K562 (cell line): Measurements from ENCODE around the gene RNPEP. TPM values are rescaled to one million over a fixed set of nuclear protein-coding genes. Genes with fewer than 3 reads are reported as not detected.
A peak's percentile ranks its signal among the peaks of the same experiment; 100 is the strongest.

Source experiments
- CTCF ChIP-seq, 3 experiments: IDR thresholded peaks in 2 of 3; conservative IDR thresholded peaks in 1 of 3; 2 replicates each; pipeline ENCODE4 v1.5.1; 2011 to 2012; ENCODE audit warnings: low read length in 3 of 3, mild to moderate bottlenecking in 3 of 3, control low read depth in 2 of 3, improper control_type of control experiment in 1 of 3, inconsistent platforms in 1 of 3, low read depth in 1 of 3, mixed read lengths in 1 of 3, moderate library complexity in 1 of 3; ENCODE audit not compliant: insufficient read depth in 2 of 3
- FOXA3 ChIP-seq, 2 experiments: fragments of 450-650 bp in 1 of 2; sonication (generic) in 1 of 2; formaldehyde crosslinking; IDR thresholded peaks in 1 of 2; conservative IDR thresholded peaks in 1 of 2; 2 replicates each; pipeline versions ENCODE4 v1.4.0 to v1.8.0; 2020 to 2022; ENCODE audit warnings: mild to moderate bottlenecking in 2 of 2, missing genetic modification reagents in 1 of 2
- ID3 ChIP-seq, 2 experiments: fragments of 250-450 bp in 1 of 2; fragments of 450-650 bp in 1 of 2; sonication (Bioruptor Pico) in 1 of 2; IDR thresholded peaks; 2 replicates each; pipeline versions ENCODE4 v1.6.1 to v1.8.0; 2016 to 2021; ENCODE audit warnings: mild to moderate bottlenecking in 2 of 2, moderate library complexity in 2 of 2, missing compliant biosample characterization in 1 of 2, missing genetic modification characterization in 1 of 2
- MGA ChIP-seq: fragments of 450-650 bp; IDR thresholded peaks from 2 replicates; pipeline ENCODE4 v1.6.1; 2016; ENCODE audit warnings: mild to moderate bottlenecking, moderate library complexity
- RAD21 ChIP-seq, 2 experiments: fragments of 250-450 bp in 1 of 2; fragments of 450-650 bp in 1 of 2; sonication (Bioruptor Pico) in 1 of 2; formaldehyde crosslinking in 1 of 2; IDR thresholded peaks in 1 of 2; conservative IDR thresholded peaks in 1 of 2; 2 replicates each; pipeline versions ENCODE4 v1.4.0 to v1.8.0; 2020 to 2022; ENCODE audit warnings: mild to moderate bottlenecking in 2 of 2, moderate library complexity in 1 of 2
- SETDB1 ChIP-seq: IDR thresholded peaks from one replicate; pipeline ENCODE4 v1.6.1; 2012; ENCODE audit warnings: low read length, control low read depth, inconsistent platforms
- SMC3 ChIP-seq: conservative IDR thresholded peaks from 2 replicates; pipeline ENCODE4 v1.6.1; 2011; ENCODE audit warnings: low read depth, low read length, improper control_type of control experiment; ENCODE audit not compliant: insufficient read depth
- TEAD4 ChIP-seq, 2 experiments: sonication (generic) in 1 of 2; formaldehyde crosslinking in 1 of 2; IDR thresholded peaks; 2 replicates each; pipeline versions ENCODE4 v1.6.1 to v1.8.0; 2012 to 2022; ENCODE audit warnings: borderline replicate concordance in 1 of 2, inconsistent platforms in 1 of 2, low read length in 1 of 2, mild to moderate bottlenecking in 1 of 2, missing genetic modification reagents in 1 of 2
- polyA plus RNA-seq, 8 experiments: library from polyadenylated mRNA; depleted of rRNA in 4 of 8; stranded (reverse) in 5 of 8; unstranded in 3 of 8; fragments of >200 nt; fragmentation: Nextera tagmentation in 2 of 8; fragmentation: Illumina TruSeq in 1 of 8; extraction: Ambion mirVana in 2 of 8; extraction: Trizol in 1 of 8; gene quantifications; 2 replicates each; pipeline versions ENCODE4 v1.2.1 to v1.2.3, GENCODE V29; 2011 to 2014; ENCODE audit warnings: inconsistent platforms in 1 of 8, missing spikeins in 1 of 8
- total RNA-seq, 7 experiments: library from RNA; depleted of rRNA in 6 of 7; stranded (reverse); fragments of >200 nt in 6 of 7; fragmentation: Illumina TruSeq in 2 of 7; extraction: Trizol in 2 of 7; gene quantifications; 2 replicates each; pipeline versions ENCODE4 v1.2.1 to v1.2.3, GENCODE V29; 2011 to 2021; ENCODE audit warnings: low replicate concordance in 1 of 7
- TF ChIP-seq, protein P1 (sequence below): fragments of 450-650 bp; formaldehyde crosslinking; IDR thresholded peaks from 2 replicates; pipeline ENCODE4 v1.4.0; 2020; ENCODE audit warnings: mild to moderate bottlenecking, moderate library complexity

Gene RNPEP
- total and polyA plus RNA-seq, 9 of the 15 experiments (the other 6 are each of a cell fraction or from before 2014, with no cell fraction given) = 27.5 to 131 (median 63.4) TPM

GRCh38 chr1:202005958-202006357 lies 23.5 kb downstream of the RNPEP start (continued):
- TF ChIP-seq MGA = no peak
- peak; percentile 46; the same call in 1 of the 2 replicates for TF ChIP-seq SMC3
- peak; percentile 46 to 60 (median 47); a peak in 4 of 6 replicates for TF ChIP-seq CTCF (IDR thresholded peaks at IDR 0.05 in 2 of 3, conservative IDR thresholded peaks at IDR 0.05 in 1 of 3; ENCODE audit: insufficient read depth in 2 of 3, low read depth in 1 of 3, low read length in 3 of 3)
- no peak for TF ChIP-seq ID3 (CRISPR knock-in tag; IDR thresholded peaks at IDR 0.05)
- 0 out of 2 replicates have a peak, but pooled peaks have one; percentile 37 for TF ChIP-seq ID3 (tag; IDR thresholded peaks at IDR 0.05)
- 0 out of 4 replicates have a peak, but pooled peaks of 1 of the 2 experiments have one; percentile 20 for TF ChIP-seq FOXA3 (CRISPR knock-in tag; conservative IDR thresholded peaks at IDR 0.05 in 1 of 2, IDR thresholded peaks at IDR 0.05 in 1 of 2)
- TF ChIP-seq RAD21 (CRISPR knock-in tag; conservative IDR thresholded peaks at IDR 0.05 in 1 of 2, IDR thresholded peaks at IDR 0.05 in 1 of 2) = peak; percentile 23 to 57; a peak in 3 of 4 replicates
- TF ChIP-seq TEAD4 (IDR thresholded peaks at IDR 0.05; ENCODE audit: low read length) = peak; percentile 64; the same call in 1 of the 2 replicates
- no peak for TF ChIP-seq TEAD4 (CRISPR knock-in tag; IDR thresholded peaks at IDR 0.05; ENCODE audit: borderline replicate concordance)
- TF ChIP-seq, protein P1, sequence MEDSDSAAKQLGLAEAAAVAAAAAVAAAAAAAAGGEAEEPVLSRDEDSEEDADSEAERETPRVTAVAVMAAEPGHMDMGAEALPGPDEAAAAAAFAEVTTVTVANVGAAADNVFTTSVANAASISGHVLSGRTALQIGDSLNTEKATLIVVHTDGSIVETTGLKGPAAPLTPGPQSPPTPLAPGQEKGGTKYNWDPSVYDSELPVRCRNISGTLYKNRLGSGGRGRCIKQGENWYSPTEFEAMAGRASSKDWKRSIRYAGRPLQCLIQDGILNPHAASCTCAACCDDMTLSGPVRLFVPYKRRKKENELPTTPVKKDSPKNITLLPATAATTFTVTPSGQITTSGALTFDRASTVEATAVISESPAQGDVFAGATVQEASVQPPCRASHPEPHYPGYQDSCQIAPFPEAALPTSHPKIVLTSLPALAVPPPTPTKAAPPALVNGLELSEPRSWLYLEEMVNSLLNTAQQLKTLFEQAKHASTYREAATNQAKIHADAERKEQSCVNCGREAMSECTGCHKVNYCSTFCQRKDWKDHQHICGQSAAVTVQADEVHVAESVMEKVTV (CRISPR knock-in tag) = 0 out of 2 replicates have a peak, but pooled peaks have one; percentile 8
- no peak for TF ChIP-seq SETDB1
